Activated CD8-positive, alpha-beta memory T cell treated with anti-CD3 and anti-CD28 coated beads for 36 hours (primary cell): ENCODE results near the gene CA10. TPM values are rescaled to one million over a fixed set of nuclear protein-coding genes. Genes with fewer than 3 reads are reported as not detected.

Experiments used
- CTCF ChIA-PET: fragments of 350-600 bp; sonication (Branson Sonifier 250); formaldehyde crosslinking; loops from one replicate; lab custom pipeline; 2021; ENCODE audit warnings: antibody characterized with exemption; lab: Charles Lee
- POLR2A ChIA-PET: fragments of 350-600 bp; sonication (Branson Sonifier 250); formaldehyde crosslinking; loops from one replicate; lab custom pipeline; 2021; ENCODE audit warnings: antibody characterized with exemption; lab: Charles Lee
- total RNA-seq, 2 experiments: library from RNA; stranded (reverse); gene quantifications; one replicate each; pipeline ENCODE4 v1.2.3, GENCODE V29; 2021

Gene CA10
- total RNA-seq, 2 experiments from 2014 or later = not detected

DNA sequence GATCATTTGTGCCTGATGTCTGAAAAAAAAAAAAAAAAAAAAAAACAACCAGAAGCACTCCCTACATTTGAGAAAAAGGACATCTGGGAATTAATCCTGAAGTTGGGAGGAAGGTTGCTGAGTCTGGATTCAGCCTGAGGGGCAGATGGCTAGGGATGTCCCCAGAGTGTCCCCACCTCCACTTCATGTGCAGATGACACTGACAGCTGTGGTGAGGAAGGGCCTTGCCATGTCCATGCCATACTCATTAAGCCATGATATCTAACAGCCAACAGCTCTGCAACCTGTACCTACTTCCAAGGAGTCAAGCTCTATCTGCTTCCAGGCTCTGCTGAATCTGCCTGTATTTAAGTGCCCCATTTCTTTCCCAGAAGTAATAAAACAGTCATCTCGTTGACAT is 356.0 kb downstream of the CA10 start:
- ChIA-PET CTCF (no interaction called here), POLR2A (no interaction called here)

DNA sequence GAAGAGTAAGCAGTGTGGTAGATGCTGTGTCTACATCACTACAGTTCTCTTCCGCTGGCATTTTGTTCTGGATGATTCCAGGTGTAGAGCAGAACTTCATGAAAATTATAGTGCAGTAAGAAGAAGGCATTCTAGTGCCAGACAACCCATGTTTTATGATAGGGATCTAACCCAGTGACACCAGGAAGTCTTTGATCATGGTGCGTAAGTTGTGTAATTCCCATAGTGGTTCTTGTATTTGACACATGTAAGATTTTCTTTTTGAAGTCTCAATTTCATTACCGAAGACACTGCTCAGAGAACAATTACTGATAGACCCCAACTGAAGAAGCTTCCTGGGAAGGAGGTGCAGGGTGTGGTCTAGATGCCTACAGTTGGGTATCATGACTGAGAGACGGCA is 356.9 kb downstream of the CA10 start:
- CTCF ChIA-PET = no interaction called here
- POLR2A ChIA-PET = no interaction called here

DNA sequence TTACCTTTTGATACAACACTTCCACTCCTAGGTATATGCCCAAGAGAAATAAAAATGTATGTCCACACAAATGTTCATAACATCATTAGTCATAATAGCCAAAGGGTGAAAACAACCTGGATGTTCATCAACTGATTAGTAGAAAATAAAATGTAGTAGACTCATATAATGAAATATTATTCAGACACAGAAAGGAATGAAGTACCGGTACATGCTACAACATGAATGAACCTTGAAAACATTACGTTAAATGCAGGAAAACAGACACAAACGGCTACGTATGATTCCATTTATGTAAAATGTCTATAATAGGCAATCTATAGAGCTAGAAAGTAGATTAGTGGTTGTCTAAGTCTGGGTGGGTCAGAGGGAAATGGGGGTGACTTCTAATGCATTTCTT is 358.5 kb downstream of the CA10 start:
- CTCF ChIA-PET = no interaction called here
- POLR2A ChIA-PET = no interaction called here

DNA sequence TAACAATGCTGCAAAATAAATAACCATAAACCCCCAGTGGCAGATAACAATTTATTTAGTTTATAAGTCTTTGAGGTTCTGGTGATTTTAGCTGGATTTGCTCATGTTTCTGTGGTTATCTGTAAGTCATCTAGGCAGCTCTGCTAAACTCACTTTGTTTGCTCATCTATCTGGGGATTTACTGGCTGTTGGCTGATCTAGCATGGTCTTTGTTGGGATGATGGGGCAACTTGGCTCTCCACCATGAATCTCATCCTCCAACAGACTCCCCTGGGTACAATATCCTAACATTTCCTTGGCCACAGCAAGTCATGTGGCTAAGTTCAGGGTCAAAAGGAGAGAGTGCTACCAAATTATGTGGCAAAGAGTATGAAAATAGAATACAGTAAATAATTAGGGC is 359.3 kb downstream of the CA10 start:
- POLR2A ChIA-PET = no interaction called here
- CTCF ChIA-PET = no interaction called here

DNA sequence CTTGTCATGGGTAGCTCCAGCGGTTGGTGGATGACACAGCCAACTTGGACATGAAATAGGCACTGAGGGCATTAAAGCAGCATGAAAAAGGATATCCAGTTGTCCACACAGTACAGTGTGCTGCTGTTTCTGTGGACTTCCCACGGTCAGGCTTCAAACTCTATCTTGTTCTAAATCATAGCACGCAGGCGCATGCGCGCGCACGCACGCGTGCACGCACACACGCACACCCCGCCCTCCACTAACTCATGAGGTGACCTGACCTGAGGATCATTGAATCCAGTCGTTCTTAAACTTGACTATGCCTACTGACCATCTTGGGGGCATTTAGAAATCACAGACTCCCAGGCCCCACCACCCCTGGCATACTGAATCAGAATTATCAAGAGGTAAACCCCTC is 361.4 kb downstream of the CA10 start:
- CTCF ChIA-PET = no interaction called here
- POLR2A ChIA-PET = interaction anchor here (0.7 kb wide), 1 partner anchor 158 kb away, joined by 4 read pairs; no protein-coding TSS in a partner anchor

DNA sequence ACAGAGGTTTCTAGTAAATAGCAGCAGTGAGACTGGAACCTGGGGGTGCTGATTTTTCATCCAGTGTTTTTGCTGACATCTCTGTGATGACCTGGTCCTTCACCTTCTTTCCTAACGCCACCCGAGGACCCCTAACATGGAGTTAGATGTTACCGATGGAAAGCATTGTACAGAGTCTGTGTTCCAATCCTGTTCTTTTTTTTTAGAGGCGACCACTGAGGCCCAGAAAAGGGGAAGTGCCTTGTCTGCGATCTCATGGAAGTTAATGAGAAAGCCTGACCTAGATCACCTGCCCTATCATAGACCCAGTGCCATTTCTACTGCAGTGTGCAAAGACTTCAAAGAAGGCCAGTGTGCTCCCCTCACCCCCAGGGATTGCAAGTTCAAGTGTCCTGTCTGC is 362.5 kb downstream of the CA10 start:
- POLR2A ChIA-PET = no interaction called here

DNA sequence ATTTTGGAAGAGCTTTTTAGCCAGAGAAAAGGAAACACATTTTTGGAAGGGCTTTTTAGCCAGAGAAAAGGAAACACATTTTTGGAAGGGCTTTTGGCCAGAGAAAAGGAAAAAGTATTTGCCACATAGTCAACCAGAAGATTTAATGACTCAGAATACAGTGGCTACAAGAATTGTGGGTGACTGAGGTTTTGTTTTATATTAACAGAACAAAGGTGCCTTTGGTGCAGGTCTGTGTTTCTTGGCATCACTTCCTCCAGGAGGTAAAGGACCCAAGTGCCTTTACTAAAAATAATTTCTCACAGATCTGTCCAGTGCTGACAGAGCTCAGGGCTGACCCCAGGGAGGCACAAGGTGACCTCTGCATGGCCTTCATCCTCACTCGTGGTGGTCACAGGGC is 363.1 kb downstream of the CA10 start:
- ChIA-PET CTCF (no interaction called here), POLR2A (no interaction called here)

More for the DNA sequence above, 362.5 kb downstream of the CA10 start:
- CTCF ChIA-PET = no interaction called here

DNA sequence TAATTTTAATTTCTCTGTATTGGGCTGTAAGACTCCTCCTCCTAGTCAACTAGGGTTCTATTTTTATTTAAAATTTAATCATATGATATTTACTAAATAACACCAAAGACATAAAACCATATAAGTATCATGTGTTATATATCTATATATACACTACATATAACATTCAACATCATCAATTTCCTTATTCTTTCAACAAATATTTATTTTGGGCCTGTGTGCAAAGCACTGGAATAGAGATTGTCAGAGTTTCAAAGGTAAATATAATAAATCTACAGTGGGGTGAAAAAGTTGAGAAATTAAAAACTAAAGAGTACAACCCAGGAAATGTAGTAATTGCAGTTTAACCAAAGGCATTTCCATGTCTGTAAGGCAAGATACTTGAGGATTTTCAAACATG is 364.0 kb downstream of the CA10 start:
- POLR2A ChIA-PET = no interaction called here
- CTCF ChIA-PET = no interaction called here

DNA sequence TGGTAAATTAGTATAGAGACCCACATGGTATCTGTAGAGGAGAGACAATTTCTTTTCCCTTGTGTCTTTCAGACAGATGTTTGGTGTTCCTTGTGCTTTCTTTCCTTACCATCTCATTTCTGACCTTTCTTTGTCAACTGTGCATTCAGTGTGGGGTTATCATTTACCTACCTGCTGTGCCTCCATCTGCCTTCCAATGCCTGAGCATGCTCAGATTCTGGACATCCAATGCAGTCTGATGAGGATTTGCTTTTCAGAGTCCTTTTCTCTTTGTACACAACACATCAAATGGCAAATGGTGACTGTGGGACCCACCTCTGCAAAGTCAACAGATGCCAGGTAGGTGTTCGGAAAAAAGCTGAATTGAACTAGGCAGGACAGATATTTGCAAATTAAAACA is 364.8 kb downstream of the CA10 start:
- CTCF ChIA-PET = no interaction called here

DNA sequence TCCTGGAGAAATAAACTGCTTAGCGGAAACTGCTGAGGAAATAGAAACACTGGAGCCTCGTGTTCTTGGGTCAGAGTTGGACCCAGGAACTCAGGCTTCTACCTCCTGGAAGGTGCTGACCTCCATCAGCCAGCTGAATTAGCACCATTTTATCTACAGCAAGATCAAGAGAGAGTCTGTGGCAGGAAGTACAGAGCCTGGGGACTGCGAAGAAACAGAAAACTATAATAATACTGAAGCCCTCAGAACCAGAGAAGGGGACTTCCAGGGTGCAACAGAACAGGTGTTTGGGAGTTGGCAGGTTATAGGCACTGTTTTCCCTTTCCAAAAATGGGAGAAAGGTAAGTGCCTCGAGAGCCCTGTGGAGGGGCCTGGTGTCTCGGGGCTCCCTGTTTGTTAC is 379.7 kb downstream of the CA10 start:
- ChIA-PET POLR2A (no interaction called here), CTCF (no interaction called here)

More for the DNA sequence above, 364.8 kb downstream of the CA10 start:
- POLR2A ChIA-PET = no interaction called here

DNA sequence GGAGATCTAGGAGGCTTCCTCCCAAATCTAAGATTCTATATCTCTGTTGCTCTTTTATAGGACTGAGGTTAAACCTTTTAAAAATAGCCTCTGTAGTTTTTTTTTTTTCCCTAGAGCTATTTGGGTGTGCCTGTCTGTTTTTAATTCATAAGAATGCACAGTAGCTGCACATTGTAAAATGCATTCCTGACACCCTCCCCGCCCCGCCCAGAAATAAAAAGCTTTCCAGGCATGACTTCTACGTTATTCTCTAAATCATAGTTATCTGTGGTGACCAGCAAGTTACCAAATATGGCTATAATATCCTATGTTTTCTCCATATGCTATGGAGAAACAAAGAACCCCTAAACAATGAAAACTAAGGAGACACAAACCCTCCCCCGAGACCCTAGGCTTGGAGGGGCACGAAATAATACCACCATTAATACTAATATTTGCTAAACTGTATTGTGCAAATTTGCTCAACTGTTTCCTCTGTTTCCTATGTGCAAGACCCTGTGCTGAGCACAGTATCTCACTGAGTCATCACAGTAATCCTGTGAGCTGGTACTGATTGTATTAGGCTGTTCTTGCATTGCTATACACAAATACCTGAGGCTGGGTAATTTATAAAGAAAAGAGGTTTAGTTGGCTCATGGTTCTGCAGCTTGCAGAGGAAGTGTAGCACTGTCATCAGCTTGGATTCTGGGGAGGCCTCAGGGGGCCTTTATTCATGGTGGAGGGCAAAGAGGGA is 388.3 kb downstream of the CA10 start:
- CTCF ChIA-PET = no interaction called here
- POLR2A ChIA-PET = interaction anchor here (0.6 kb wide), 1 partner anchor 16 kb away, joined by 7 read pairs; no protein-coding TSS in a partner anchor

DNA sequence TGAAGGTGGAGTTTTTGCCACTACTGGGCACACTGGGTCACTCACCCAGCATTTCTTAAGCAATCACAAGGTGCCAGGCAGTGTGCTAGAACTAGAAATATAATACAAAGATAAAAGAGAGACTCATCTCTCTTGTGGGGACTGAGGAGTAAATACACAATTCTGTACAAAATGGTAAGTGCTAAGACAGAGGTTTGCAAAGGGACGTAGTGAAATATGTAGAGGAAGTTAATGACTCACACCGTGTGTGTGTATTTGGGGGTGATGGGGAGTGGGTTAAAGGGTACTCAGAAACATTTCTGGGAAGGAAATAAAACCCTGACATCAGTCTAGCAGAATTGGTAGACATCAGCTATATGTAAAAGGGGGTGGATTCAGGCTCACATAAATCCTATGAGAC is 389.3 kb downstream of the CA10 start:
- ChIA-PET CTCF (no interaction called here), POLR2A (no interaction called here)

DNA sequence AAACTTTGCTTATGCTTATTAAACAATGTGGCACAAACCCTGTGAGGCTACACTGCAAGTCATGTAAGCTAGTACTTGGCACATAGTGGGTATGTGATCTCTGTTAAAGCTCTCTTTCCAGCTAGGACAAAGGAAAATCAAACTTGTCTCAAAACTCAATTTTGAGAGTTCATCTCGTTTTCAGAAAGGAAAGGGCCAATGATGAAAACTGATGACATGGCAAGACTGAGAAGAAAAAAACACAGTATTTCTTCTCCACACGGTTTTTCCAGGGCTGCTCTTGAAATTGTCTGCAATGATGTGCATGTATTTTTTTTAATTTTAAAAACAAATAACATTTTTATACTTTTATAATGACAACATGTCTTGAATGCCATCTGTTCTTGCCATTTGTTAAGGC is 389.8 kb downstream of the CA10 start:
- CTCF ChIA-PET = no interaction called here

DNA sequence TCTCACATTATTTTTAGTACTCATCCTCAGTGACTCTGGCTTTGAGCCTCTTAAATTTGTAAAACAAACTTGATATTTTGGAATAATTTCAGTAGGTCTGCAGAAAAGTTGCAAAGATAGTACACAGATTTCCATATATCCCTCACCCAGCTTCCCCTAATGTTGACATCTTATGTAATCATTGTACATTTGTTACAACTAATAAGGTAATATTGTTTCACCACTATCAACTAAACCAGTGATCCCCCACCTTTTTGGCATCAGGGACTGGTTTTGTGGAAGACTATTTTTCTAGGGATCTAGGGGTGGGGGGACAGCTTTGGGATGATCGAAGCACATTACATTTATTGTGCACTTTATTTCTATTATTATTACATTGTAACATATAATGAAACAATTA is 391.2 kb downstream of the CA10 start:
- POLR2A ChIA-PET = no interaction called here
- CTCF ChIA-PET = no interaction called here

More for the DNA sequence above, 389.8 kb downstream of the CA10 start:
- POLR2A ChIA-PET = no interaction called here

DNA sequence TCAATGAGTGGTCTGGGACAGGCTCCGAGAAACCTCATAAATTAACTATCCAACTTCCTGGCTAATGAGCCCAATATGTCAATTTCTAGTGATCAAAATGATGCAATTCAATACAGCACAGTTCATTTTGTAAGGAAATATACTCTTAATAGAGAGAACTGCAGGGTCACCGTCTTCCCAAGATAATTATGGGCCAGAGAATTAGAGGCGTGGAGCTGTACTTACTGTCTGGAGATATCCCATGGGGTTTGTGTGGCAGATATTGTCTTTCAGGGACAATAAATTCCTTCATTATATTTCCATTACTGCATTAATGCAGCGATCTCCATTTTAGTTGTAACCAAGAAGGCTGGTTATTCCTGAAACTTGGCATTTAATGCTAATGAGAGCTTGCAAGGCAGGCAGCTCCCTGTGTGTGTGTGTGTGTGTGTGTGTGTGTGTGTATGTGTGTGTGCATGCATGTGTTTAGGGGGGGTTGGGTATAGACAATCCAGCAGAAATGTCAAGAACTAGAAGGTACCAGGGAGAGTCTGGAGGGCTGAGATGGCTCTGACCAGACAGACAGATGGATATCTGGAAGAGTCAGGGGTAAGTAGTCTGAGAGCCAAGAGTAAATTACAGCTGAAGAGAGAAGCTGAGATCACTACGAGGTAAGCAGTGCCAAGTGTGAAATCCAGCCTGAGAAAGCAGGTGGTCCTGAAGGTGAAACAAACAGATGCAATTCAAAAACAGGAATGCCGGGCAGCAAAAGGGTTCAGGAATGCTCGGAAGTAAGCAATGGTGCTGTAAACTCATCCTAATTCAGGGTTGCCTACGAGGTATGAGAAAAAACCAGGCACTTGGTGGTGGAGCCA is 393.0 kb downstream of the CA10 start:
- ChIA-PET POLR2A (no interaction called here), CTCF (interaction anchor here (0.7 to 1.2 kb wide), 3 partner anchors 8 to 341 kb away, joined by 3 read pairs; no protein-coding TSS in a partner anchor)

DNA sequence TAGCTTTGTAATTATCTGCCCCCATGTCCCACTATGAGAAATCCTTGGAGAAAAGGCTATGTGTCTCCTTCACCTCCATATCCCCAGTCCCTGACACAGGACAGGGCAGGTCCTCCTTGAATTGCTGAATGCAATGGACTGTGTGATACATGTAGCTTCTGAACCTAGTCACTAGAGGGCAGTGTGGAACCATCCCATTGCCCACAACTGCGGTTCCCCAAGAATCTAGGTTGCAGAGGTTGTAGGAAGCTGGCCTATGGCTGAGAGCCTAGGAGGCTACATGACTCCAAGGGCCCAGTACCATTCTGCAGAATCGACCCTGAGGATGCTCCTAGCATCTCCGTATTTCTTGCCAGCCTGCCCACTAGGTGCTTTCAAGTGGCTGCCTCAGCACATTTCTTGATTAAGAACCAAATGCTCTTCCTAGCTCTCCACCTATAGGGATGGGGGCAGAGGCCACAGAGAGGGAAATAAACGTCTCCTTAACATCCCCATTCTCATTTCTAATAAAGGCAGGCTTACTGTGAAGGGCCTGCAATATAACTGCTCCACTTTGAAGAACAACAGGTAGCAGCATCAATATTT is 394.0 kb downstream of the CA10 start:
- ChIA-PET CTCF (interaction anchor here (0.7 to 1.4 kb wide), 5 partner anchors 9 to 393 kb away, joined by 3 read pairs; no protein-coding TSS in a partner anchor), POLR2A (no interaction called here)

DNA sequence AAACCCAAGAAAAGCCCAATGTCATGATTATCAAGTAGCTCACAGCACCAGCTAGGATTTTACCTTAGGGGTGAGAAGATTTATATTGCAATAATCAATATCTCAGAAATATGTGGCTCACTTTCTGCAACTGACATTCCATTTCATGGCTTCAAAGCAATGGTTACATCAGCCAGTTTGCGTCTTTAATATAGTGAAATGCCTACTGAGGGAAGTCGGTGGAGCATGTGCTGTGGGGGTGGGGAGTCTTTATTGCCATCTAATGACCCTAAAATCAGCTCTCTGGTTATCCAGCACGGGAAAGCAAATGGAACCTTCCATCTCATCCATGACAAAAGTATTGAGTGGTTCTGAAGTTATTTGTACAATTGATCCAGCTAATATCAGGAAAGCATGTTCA is 395.5 kb downstream of the CA10 start:
- POLR2A ChIA-PET = no interaction called here
- CTCF ChIA-PET = no interaction called here

DNA sequence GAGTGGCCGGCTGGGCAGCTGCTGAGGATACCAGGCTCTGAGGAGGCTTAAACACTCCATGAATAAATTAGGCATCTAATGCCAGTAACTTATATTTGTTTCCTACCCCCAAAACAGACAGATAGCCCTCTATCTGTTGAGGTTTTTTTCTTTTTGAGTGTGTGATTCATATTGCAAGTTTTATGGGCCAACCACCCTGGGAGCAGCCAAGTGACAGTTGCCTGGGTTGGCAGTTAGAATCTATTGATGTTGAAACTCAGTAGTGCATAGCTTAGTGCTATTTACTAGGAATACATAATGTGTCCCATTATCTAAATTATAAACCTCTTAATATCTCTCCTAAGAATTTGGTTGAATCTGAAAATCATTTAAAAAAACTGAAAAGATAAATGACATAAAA is 397.4 kb downstream of the CA10 start:
- POLR2A ChIA-PET = no interaction called here
- CTCF ChIA-PET = no interaction called here

DNA sequence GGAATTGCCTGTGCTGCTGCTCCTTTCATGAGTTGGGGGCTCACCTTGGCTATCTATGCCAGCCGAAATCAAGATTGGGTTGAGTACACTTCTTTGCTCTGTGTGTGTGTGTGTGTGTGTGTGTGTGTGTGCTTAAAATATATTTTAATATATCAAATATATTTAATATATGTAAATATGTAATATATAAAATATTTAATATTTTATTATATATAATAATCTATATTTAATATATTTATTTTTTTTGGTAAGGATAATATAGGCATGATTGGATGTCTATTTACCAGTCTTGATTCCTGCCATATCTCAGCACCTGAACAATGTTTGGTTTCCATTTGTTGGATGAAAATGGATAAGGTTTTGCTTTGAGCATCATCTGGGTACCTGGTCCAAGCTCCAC is 399.3 kb downstream of the CA10 start:
- POLR2A ChIA-PET = no interaction called here
- CTCF ChIA-PET = no interaction called here

DNA sequence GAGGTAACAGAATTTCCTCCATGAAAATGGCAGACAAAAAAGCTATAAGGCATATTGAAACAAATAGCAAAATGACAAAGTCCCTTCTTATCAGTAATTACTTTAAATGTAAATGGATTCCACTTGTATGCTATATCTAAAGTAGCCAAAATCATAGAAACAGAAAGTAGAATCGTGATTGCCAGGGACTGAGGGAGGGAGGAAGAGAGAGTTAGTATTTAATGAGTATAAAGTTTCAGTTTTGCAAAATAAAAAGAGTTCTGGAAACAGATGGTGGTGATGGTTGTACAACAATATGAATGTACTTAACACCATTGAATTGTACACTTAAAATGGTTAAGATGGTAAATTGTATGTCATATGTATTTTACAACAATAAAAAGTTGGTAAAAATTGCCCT is 407.4 kb downstream of the CA10 start:
- ChIA-PET POLR2A (no interaction called here), CTCF (no interaction called here)
